NB4 (cell line): Measurements from ENCODE around the gene MYO1E.

Experiments used
- CTCF ChIP-seq: IDR thresholded peaks from one replicate; pipeline ENCODE4 v1.5.1; 2012; ENCODE audit warnings: low read depth, low read length
- MAX ChIP-seq: IDR thresholded peaks from 2 replicates; pipeline ENCODE4 v1.6.1; 2011; ENCODE audit warnings: low read depth, low read length
- MYC ChIP-seq: IDR thresholded peaks from 2 replicates; pipeline ENCODE4 v1.6.1; 2011; ENCODE audit warnings: low read depth, low read length
- POLR2A ChIP-seq: IDR thresholded peaks from 2 replicates; pipeline ENCODE4 v1.6.1; 2011; ENCODE audit warnings: mild to moderate bottlenecking; ENCODE audit not compliant: insufficient read length; ENCODE audit errors: extremely low read depth

- TF ChIP-seq CTCF (no peak), MYC (no peak), POLR2A (no peak), MAX (no peak)
Observed at GRCh38 chr15:59166601-59167265, 205.9 kb downstream of the MYO1E start.
